Colonic mucosa (tissue), 4 donors: ENCODE data around the gene EBI3. TPM values are rescaled to one million over a fixed set of nuclear protein-coding genes. Genes with fewer than 3 reads are reported as not detected.

ENCODE experiments used
- DNase-seq: peaks from one replicate; pipeline ENCODE4 v3.0.0-alpha.2; 2020
- H3K27ac ChIP-seq: fragments of 200-600 bp; one replicate; pipeline ENCODE4 v1.8.0; 2021
- H3K27me3 ChIP-seq: fragments of 200-600 bp; one replicate; pipeline ENCODE4 v1.8.0; 2021
- H3K36me3 ChIP-seq: fragments of 200-600 bp; one replicate; pipeline ENCODE4 v1.8.0; 2021
- H3K4me1 ChIP-seq: fragments of 200-600 bp; one replicate; pipeline ENCODE4 v1.8.0; 2021; ENCODE audit warnings: mild to moderate bottlenecking
- H3K4me3 ChIP-seq: fragments of 200-600 bp; one replicate; pipeline ENCODE4 v1.8.0; 2021
- H3K9ac ChIP-seq, 2 donors: one replicate each; pipeline ENCODE4 v1.7.0; 2013; ENCODE audit warnings: control low read depth in 2 of 2, low read depth in 2 of 2, low read length in 2 of 2
- H3K9me3 ChIP-seq: fragments of 200-600 bp; one replicate; pipeline ENCODE4 v1.8.0; 2021
- intact Hi-C: fragments of 100-400 bp; cut with DNase I; formaldehyde crosslinking; loops from one replicate; pipeline ENCODE4 v1.14.1; 2022
- total RNA-seq, 2 donors: library from RNA; stranded (reverse); fragmentation: NEBNext Ultra II Directional in 1 of 2; extraction: Animal tissue kit (Norgen Biotek cat#: 25700) in 1 of 2; gene quantifications; one replicate each; pipeline ENCODE4 v1.2.1, GENCODE V29; 2021
- TF ChIP-seq, protein P1 (sequence below): fragments of 200-600 bp; IDR thresholded peaks from one replicate; pipeline ENCODE4 v1.8.0; 2022; ENCODE audit warnings: antibody characterized with exemption, mild to moderate bottlenecking
- donor health status: healthy.
- donor health status: DM: no; HTN: no; CAD: no.
- donor health status: DM: no; HTN: no; CAD: no.

Gene EBI3
- 1 to 10 TPM in 1 of 2 donors, under 1 TPM in 1; 0.56 to 1.6 TPM for total RNA-seq

- Histone ChIP-seq H3K27me3 (peaks cover 6% of the 10 kb centered on the region), H3K27ac (no peak within 1 kb of the TSS), H3K9ac (no peak within 1 kb of the TSS), H3K36me3 (no peaks in the 10 kb centered on the region), H3K9me3 (no peaks in the 10 kb centered on the region), H3K4me3 (no peak within 1 kb of the TSS), H3K4me1 (no peaks in the 10 kb centered on the region)
- no peak for DNase-seq
- TF ChIP-seq, protein P1, sequence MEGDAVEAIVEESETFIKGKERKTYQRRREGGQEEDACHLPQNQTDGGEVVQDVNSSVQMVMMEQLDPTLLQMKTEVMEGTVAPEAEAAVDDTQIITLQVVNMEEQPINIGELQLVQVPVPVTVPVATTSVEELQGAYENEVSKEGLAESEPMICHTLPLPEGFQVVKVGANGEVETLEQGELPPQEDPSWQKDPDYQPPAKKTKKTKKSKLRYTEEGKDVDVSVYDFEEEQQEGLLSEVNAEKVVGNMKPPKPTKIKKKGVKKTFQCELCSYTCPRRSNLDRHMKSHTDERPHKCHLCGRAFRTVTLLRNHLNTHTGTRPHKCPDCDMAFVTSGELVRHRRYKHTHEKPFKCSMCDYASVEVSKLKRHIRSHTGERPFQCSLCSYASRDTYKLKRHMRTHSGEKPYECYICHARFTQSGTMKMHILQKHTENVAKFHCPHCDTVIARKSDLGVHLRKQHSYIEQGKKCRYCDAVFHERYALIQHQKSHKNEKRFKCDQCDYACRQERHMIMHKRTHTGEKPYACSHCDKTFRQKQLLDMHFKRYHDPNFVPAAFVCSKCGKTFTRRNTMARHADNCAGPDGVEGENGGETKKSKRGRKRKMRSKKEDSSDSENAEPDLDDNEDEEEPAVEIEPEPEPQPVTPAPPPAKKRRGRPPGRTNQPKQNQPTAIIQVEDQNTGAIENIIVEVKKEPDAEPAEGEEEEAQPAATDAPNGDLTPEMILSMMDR = no peak
- intact Hi-C loops = no loop called here
Observed at GRCh38 chr19:4229179-4229931, at the start of gene EBI3. Gene EBI3, plus strand, starts transcription at chr19:4229523. Its CDS starts 28 bp downstream, at chr19:4229551.

DNA sequence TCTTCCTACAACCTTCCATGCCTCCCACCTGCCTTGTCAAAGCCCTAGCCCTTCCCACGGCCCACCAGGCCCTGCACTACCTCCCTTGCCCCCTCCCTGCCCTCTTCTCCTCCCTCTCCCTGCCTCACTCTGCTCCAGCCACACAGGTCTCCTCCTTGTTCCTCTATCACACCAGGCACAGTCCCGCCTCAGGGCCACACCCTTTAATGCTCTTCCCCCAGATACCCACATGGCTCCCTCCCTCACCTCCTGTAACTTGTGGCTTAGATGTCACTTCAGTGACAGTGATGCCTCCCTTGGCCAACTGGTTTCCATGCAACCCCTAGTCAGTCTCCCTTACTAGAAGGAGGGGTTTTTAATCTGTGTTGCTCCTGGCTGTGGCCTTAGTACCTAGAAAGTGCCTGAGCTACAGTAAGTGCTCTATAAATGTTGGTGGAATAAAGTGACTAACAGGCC, 48.2 kb upstream of the EBI3 start:
- Histone ChIP-seq H3K9me3 (no peaks in the 10 kb centered on the region), H3K27ac (peak overlapping the region; percentile 65), H3K4me1 (peaks cover 25% of the 10 kb centered on the region), H3K36me3 (no peaks in the 10 kb centered on the region), H3K9ac (peak overlapping the region in 1 of 2 donors; percentile 58), H3K27me3 (no peaks in the 10 kb centered on the region), H3K4me3 (no peak overlapping the region)
- TF ChIP-seq, protein P1 = no peak
- intact Hi-C loops = no loop called here
- peak; percentile 59 for DNase-seq

DNA sequence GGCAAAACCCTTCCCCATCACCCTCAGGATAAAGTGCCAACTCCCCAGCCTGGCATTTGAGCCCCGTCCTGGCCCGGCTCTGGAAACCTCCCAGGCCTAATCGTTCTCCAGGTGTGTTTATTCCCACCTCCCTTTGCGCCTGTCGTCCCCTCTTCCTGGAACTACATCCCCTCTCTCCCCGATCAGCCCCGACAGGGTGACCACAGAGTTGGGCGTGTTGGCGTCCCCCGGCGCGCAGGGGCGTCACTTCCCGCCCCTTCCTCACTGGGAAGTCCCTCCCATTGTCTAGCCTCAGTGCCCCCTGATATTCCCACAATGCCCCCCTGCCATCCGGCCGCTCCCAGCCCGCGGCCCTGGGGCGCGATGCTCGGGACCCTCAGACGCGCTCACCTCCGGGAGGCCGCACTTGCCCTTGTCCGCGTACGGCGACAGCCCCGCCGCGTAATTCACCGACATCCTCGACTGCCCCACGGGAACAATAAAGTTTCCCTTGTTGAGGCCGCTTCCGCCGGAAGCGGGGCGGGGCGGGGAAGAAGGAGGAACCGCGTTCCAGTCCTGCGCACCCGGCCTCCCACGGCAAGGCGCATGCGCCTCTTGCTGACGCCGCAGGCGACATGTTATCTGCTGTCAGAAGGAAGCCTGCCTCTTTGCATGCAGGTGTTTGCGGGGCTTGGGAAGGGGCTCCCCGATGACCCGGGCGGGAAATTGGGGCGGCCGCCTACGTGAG, 47.1 kb upstream of the EBI3 start, which contains the start of the genes ANKRD24 and SIRT6:
TSS of gene ANKRD24 (plus strand) at position 606 of the 727 bp plus-strand sequence. CDS start 3,737 bp downstream, outside the sequence.
TSS of gene SIRT6 (minus strand) at position 480 of the 727 bp plus-strand sequence. CDS start at position 456, 24 bp downstream.
- no peaks in the 10 kb centered on the region for H3K9me3 ChIP-seq
- no peaks in the 10 kb centered on the region for H3K36me3 ChIP-seq
- peaks cover 25% of the 10 kb centered on the region for H3K4me1 ChIP-seq
- peak within 1 kb of the TSS; percentile 65 for H3K27ac ChIP-seq
- peak within 1 kb of the TSS; percentile 99 for H3K9ac ChIP-seq
- intact Hi-C loops = no loop called here
- H3K27me3 ChIP-seq = no peaks in the 10 kb centered on the region
- H3K4me3 ChIP-seq = peak within 1 kb of the TSS; percentile 60
- peak; percentile 97 for DNase-seq
- TF ChIP-seq, protein P1 = no peak

GRCh38 chr19:4183967-4184717, 45.2 kb upstream of the EBI3 start:
- no peaks in the 10 kb centered on the region for H3K36me3 ChIP-seq
- peaks cover 25% of the 10 kb centered on the region for H3K4me1 ChIP-seq
- TF ChIP-seq, protein P1 = no peak
- no peak overlapping the region for H3K4me3 ChIP-seq
- no peak overlapping the region for H3K9ac ChIP-seq
- no peaks in the 10 kb centered on the region for H3K9me3 ChIP-seq
- no peak for DNase-seq
- no peaks in the 10 kb centered on the region for H3K27me3 ChIP-seq
- intact Hi-C loops = no loop called here
- no peak overlapping the region for H3K27ac ChIP-seq
